ENCODE results near the gene NUDT21.
"Not testable (repeated sequence)": the region's sequence is repeated elsewhere in the genome, so short reads cannot be mapped to it uniquely, and the experiment has no call there.

The NUDT21 gene

DNA sequence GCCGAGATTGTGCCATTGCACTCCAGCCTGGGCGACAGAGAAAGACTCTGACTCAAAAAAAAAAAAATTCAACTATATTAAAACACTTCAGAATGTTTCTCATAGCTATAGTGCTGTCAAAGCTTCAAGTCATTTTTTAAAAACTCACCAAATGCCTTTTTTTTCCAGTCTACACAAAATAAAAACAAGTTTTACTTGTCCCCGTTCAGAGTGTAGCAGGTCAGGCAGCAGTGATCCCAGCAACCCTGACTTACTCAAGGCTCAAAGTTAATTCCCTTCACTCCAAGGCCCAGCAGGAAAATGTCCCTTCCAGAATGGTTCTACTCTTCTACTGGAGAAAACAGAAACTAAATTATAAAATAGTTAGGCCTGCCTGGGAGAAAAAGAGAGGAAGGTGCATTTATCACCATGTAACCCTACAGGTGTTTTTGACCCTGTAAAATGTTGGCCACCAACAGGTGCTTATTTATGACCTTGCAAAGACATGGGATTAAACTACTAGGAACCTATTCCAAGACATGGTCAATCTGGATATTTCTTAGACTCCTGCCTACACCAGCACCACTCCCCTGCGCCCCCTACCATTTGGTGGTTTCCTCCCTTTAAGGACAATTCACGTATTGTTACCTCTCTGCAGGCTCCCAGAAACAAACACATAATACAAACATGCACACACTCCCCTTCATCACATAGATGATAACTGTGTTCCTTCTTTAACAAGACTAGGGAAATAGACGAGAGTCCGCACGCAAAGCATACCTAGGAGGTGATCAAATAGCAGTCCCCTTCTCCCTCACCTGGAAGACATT lies 31.2 kb downstream of the NUDT21 start:
- no peak for DNase-seq (ENCODE audit: low read depth, low spot score)

DNA sequence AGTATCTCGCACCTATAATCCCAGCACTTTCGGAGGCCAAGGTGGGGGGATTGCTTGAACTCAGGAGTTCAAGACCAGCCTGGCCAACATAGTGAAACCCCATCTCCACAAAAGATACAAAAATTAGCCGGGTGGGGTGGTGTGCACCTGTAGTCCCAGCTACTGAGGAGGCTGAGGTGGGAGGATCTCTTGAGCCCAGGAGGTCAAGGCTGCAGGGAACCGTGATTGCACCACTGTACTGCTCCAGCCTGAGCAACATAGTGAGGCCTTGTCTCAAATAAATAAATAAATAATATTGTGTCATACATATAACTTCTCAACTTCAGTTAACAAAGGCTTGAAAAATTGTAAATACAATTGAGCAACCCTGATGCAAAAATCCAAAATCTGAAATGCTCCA lies 34.0 kb downstream of the NUDT21 start:
- no peak for DNase-seq (ENCODE audit: low read depth, low spot score)

DNA sequence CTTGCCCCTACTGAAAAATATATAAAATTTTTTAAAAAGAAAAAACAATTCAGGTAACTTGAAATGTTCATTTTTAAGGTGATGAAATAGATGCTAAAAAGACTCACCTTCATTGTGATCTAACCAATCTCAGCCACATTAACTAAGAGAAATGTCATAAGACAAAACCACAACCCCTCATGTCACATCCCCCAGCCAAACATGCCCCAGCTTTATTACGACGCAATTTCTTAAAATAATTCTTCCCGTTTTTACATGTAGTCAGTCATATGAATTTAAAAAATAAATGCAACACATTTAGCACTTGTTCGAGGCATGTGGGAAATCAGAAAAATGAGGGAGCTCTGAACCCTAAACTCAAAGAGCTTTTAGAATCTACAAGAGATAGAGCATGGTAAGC lies 35.3 kb downstream of the NUDT21 start:
- DNase-seq (ENCODE audit: low read depth, low spot score), result no peak

DNA sequence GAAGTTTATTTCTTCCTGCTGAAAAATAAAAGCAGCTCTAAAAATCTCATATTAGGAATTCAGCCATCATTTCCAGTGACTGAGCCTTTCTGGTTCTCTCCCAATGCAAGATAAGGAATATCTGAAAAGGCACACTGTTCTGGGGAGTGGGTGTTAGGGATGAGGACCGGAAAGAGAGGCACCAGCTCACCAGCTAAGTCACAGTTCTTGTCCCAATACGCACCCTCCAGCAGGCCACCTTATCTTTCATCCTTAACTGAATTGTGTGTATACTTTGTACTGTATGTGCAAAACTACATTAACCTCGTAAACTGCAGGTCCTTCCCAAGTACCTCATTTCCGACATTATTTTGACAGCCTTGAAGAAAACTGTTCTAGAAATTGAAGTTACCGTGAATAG lies 36.8 kb downstream of the NUDT21 start:
- no peak for DNase-seq (ENCODE audit: low read depth, low spot score)

DNA sequence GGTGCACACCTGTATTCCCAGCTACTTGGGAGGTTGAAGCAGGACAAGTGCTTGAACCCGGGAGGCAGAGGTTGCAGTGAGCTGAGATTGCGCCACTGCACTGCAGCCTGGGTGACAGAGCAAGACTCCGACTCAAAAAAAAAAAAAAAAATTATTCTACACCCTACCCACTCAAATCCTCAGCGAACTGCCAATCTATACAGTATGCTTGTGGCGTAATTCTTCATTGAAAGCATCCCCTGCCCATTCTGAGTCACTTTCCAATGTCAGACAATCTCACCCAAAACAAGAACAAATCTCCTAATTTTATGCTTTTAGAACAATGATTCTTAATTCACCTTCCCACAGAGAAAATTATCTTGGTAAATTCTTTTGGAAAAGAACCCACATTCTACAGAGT lies 37.8 kb downstream of the NUDT21 start:
- no peak for DNase-seq (ENCODE audit: low read depth, low spot score)

DNA sequence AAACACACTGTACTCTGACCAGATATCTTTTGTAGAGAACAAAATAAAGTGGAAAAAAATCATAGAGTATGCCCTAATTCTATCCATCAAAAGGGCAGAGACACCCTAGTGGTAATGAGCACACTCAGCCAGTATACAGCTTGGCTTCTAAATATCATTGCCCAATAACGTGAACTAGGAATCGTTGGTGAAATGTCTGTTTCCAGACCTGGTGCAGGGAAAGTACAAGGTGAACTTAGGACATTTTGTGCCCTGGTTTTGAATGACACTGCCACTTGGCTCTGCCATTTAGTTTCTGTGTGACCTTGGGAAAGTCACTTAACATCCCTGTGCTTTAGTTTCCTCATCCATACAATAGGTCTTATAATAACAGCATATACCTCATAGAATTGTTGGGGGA lies 39.5 kb downstream of the NUDT21 start:
- DNase-seq (ENCODE audit: low read depth, low spot score), result no peak

DNA sequence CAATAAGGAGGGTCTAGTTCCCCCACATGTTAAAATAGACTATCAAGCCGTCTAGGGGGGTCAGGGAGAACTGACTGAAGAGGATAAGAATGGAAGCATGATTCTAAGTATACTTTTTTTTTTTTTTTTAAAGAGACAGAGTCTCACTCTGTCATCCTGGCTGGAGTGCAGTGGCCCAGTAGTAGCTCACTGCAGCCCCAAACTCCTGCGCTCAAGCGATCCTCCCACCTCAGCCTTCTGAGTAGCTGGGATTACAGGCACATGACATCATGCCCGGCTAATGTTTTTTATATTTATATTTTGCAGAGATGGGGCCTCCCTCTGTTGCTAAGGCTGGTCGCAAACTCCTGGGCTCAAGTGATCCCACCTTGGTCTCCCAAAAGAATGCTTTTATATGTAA lies 40.0 kb downstream of the NUDT21 start:
- no peak for DNase-seq (ENCODE audit: low read depth, low spot score)

DNA sequence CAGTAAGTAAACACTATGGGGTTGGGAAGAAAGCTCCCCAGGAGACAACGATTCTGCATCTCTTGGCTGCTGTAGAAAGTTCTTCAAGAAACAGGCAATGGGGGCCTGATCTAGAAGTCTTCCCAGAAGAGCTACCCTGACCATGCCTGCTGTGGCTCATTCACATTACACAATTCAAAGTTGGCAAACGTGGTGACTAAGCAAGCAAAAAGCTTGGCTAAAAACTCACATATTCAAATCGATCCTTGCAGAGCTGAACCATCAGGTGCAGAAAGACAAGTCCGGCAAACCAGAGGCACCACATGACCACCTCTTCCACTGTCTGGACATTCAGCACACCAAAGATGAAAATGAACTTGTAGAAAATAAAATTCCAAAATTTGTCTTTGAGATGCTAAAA lies 41.9 kb downstream of the NUDT21 start:
- no peak for DNase-seq (ENCODE audit: low read depth, low spot score)

DNA sequence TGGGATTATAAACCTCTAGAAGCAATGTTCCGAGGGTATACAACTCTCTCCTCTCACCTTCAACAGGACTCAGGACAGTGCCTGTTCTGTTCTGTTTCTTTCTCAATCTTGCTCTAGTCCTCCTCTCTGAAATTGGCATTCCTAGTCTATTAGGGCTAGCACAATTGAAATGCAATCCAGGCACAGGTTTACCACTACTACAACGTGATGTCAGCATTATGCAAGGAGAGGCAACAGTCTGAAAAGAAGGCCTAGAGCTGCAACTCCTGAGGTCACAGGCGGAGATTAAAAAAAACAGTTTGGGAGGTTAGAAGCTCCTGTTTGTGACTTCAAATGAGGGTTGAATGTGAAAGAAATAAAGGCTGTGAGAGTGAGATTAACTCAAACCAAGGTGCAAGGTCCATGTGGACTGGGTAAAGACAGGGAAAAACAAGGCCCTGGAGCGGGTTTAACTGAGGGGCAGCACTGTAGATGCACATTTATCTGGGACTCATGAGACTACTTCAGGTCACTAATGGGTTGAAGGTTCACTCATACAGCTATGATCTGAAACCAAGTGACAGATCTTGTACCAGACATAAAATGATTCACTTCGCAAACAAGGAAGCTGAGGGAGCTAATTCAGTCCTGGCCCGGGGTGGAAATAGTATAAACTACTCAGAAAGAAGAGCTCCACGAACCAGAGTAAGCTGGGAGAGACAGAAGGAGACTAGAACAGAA lies 42.6 kb downstream of the NUDT21 start:
- no peak for DNase-seq (ENCODE audit: low read depth, low spot score)

DNA sequence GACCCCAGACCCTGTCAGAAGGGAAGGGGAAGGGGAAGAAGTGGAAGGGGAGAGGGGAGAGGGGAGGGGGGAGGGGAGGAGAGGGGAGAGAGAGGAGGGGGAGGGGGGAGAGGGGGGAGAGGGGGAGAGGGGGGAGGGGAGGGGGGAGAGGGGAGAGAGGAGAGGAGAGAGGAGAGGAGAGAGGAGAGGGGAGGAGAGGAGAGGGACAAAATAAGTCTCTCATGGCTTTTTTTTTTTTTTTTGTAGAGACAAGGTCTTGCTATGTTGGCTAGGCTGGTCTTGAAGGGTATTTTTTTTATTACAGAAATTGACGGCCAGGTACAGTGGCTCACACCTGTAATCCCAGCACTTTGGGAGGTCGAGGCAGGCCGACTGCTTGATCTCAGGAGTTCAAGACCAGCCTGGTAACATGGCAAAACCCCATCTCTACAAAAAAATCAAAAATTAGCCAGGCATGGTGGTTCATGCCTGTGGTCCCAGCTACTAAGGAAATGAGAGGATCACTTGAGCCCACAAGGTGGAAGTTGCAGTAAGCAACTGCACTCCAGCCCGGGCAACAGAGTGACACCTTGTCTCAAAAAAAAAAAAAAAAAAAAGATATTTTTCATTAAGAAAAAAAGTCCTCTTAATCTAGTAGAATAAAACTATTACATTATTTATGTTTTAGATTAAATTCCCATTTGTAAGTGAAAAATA lies 45.0 kb downstream of the NUDT21 start:
- DNase-seq (ENCODE audit: low read depth, low spot score), result no peak

DNA sequence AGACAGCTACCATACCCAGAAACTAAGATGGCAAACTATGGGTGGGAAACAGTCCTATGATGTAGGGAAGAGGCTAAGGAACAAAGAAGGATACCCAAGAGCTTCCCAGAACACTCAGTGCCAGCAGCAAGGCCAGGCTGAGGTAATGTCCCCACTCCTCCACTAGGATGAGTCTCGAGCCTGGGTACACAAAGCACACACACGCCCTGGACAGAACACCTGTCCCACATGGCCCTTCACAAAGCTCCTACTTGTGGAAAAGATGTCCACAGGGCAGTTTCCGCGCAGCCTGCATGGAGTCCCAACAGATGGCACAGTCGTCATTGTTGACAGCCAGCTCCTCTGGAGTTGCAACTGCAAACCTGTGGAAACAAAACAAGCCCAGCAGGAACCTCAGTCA lies 49.6 kb downstream of the NUDT21 start:
- no peak for DNase-seq (ENCODE audit: low read depth, low spot score)

DNA sequence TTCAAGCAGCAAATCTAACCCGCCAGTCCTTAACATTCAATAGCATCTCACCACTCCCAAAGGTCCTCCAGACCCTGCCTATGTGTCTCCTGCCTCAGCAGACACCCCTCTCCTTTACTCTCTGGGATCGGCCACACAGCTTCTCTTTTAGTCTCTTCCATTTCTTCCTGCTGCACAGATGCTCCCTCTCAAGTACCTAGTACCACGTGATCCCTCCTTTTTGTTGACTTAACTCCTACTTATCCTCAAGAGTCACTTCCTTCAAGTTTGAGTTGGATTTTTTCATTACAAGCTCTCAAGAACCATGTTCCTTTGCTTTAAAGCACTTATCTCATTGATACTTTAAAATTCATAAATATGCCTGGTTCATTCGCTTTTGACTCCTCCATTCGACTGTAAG lies 50.7 kb downstream of the NUDT21 start:
- no peak for DNase-seq (ENCODE audit: low read depth, low spot score)

DNA sequence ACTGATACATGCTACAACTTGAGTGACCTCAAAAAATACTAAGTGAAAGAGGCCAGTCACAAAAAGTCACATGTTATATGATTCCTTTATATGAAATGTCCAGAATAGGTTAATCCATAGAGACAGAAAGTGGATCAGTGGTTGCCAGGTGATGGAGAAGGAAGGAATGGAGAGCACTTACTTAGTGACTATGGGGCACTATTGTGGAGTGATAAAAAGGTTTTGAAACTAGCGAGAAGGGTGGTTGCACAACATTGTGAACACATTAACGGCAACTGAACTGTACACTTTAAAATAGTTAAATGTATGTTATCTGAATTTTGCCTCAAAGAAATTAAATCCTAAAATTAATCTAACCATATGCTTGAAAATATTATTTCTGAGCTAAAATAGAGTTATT lies 51.6 kb downstream of the NUDT21 start:
- DNase-seq (ENCODE audit: low read depth, low spot score), result no peak

DNA sequence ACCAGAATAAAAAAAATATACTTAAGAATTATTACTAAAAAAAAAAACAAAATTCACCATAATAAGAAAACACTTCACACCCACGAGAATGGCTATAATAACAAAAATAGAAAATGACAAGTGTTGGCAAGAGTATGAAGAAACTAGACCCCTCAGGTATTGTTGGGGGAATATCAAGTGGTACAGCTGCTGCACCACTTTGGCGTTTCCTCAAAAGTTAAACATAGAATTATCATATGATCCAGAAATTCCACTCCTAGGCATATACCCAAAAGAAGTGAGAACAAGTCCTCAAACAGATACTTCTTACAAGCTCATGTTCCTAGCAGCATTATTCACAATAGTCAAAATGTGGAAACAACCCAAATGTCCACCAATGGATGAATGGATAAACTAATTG lies 52.1 kb downstream of the NUDT21 start:
- no peak for DNase-seq (ENCODE audit: low read depth, low spot score)

DNA sequence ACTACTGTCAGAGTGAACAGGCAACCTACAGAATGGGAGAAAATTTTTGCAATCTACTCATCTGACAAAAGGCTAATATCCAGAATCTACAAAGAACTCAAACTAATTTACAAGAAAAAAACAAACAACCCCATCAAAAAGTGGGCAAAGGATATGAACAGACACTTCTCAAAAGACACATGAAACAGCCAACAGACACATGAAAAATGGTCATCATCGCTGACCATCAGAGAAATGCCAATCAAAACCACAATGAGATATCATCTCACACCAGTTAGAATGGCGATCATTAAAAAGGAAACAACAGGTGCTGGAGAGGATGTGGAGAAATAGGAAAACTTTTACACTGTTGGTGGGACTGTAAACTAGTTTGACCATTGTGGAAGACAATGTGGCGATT lies 54.4 kb downstream of the NUDT21 start:
- not testable (repeated sequence) for DNase-seq (ENCODE audit: low read depth, low spot score)

DNA sequence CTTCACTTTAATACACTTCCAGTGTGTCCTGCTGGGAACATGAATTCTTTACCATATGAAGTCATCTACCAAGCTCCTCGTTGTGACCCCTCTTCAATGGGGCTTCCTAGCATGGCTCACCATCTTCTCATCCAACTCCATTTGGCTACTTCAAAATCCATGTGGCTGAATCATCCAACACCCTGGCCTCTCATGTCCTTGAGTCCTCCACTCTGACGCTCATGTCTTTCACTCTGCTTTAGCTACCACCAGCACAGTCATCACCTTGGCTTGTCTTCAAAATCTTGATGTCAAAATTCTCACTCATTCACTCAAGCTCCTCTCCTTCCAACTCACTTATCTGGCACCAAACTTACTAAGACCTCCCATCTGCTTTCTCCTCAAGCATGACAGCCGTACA lies 61.6 kb downstream of the NUDT21 start:
- no peak for DNase-seq (ENCODE audit: low read depth, low spot score)

DNA sequence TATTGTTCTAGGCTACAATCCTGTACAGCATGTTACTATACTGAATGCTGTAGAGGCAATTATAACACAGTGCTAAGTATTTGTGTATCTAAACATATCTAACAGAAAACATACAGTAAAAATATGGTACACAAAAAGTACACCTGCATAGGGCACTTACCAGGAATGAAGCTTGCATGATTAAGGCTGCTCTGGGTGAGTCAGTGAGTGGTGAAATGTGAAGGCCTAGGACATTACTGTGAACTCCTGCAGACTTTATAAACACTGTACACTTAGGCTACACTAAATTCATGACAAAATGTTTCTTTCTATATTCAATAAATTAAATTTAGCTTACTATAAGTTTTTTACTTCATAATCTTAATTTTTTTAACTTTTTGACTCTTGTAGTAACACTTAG lies 62.9 kb downstream of the NUDT21 start:
- DNase-seq (ENCODE audit: low read depth, low spot score), result no peak

DNA sequence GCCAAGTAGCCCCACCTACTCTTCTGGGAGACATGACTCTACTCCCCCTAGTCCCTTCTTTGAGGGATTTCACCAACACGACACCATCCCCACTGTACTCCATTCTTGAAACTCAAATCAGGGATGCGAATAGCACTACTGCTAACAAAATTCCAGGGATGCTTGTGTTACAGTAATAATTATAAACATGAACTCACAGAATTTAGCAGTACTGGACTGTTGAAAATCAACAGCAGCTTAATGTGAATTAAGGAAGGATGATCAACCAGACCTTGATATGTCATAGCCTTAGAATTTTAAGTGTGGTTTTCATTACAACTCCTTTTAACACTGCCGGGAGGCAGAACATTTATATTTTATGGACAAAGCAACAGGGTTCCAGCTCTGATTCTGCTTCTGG lies 63.7 kb downstream of the NUDT21 start:
- DNase-seq (ENCODE audit: low read depth, low spot score), result no peak

DNA sequence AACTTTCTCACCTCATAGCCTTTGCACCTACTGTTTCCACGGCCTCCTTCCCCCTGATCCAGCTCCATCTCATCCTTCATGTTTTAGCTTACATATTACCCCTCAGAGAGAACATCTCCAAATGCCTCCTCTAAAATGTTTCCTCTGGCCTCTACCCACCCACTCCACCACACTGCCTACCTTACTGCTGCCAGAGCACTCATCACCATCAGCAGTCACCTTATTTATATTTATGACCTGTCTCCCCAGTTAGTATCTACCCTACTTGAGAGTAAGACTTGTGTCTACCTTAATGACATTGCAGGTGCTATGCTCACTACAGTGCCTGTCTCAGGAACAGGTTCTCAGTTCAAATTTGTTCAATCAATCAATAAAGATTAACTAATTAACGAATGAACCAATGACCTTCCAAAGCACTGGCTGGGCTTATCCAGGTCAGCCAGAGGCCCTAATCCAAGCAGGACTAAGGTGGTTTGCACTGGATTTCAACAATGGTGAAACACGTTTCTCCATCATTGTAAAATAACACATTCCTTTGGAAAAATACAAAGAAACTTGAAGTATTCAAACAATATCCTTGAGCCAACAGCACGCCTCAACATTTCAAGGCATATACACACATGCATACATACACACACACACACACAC lies 66.9 kb downstream of the NUDT21 start:
- DNase-seq (ENCODE audit: low read depth, low spot score), result no peak

DNA sequence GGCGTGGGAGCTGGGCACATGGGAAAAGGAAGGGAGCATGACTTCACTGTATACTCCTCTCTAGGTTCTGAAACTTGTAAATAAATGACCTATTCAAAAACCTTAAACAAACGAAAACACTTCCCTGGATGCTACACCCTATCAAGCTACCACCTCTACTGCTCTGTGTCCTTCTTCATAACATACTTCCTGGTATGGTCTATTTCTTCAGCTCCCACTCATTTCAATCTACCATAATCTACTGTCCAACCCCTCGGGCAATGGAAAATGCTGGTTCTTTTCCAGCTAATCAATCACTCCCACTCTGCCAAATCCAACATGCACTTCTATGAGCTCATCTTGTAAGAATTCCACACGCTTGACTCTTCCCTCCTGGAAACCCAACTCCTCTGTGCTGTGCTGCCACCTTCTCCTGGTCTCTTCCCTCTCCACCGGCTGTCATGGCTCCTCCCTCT lies 68.2 kb downstream of the NUDT21 start:
- no peak for DNase-seq (ENCODE audit: low read depth, low spot score)

DNA sequence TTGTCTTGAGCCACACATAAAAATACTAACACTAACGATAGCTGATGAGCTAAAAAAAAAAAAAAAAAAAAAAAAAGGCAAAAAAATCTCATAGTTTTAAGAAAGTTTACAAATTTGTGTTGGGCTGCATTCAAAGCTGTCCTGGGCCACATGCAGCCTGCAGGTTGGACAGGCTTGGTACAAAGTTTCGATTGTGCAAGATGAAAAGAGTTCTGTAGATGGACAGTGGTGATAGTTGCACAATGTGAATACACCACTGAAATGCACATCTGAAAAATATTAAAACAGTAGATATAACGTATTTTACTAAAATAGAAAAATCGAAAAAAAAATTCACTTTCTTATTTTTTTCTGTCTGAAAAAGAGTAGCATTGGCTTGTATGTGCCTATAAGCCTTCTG lies 68.7 kb downstream of the NUDT21 start:
- no peak for DNase-seq (ENCODE audit: low read depth, low spot score)

All from activated CD4-positive, CD25-positive, alpha-beta regulatory T cell treated with anti-CD3 and anti-CD28 coated beads, Interleukin-2, amount 50 U/mL, for 16 hours (primary cell).